IMR-90 (cell line): ENCODE measurements around the gene SNRNP200. TPM values are rescaled to one million over a fixed set of nuclear protein-coding genes. Genes with fewer than 3 reads are reported as not detected.

Experiments
- ATAC-seq: fragments of 200-7000 bp; cut with Tn5 transposase; 2 replicates; pipeline ENCODE4 v1.9.1; 2020; ENCODE audit warnings: low read depth, mild to moderate bottlenecking, moderate library complexity
- BruUV-seq: library from RNA; stranded (reverse); fragments of 400-500 nt; replicated peaks from 2 replicates; lab custom pipeline; 2021; lab: Mats Ljungman, UMichigan
- CTCF ChIA-PET: fragments of 300-600 bp; formaldehyde crosslinking; extraction: SDS; loops from one replicate; lab custom pipeline; 2021; ENCODE audit warnings: antibody characterized with exemption; lab: Yijun Ruan, JAX
- POLR2A ChIA-PET: fragments of 300-600 bp; sonication (Branson Sonifier 250); formaldehyde crosslinking; loops from one replicate; lab custom pipeline; 2022; ENCODE audit warnings: antibody characterized with exemption; ENCODE audit not compliant: unreplicated experiment; lab: Charles Lee
- DNase-seq: peaks from one replicate; pipeline ENCODE4 v3.0.0; 2013
- H2AFZ ChIP-seq: replicated peaks from 2 replicates; pipeline ENCODE3; 2013; ENCODE audit warnings: low read length, mild to moderate bottlenecking; ENCODE audit not compliant: poor library complexity
- H2AK5ac ChIP-seq: 2 replicates; pipeline ENCODE4 v1.6.1; 2013; ENCODE audit warnings: low read depth, low read length, inconsistent platforms
- H2AK9ac ChIP-seq: replicated peaks from 2 replicates; pipeline ENCODE3; 2013; ENCODE audit warnings: mild to moderate bottlenecking, low read depth, low read length, moderate library complexity; ENCODE audit not compliant: poor library complexity
- H2BK120ac ChIP-seq: 2 replicates; pipeline ENCODE4 v1.6.1; 2013; ENCODE audit warnings: low read depth, low read length, inconsistent platforms
- H2BK15ac ChIP-seq: 3 replicates; pipeline ENCODE4 v1.6.1; 2013; ENCODE audit warnings: low read depth, low read length, inconsistent platforms
- H2BK20ac ChIP-seq: 2 replicates; pipeline ENCODE4 v1.6.1; 2013; ENCODE audit warnings: low read depth, mild to moderate bottlenecking, inconsistent platforms, low read length, moderate library complexity
- H2BK5ac ChIP-seq: 2 replicates; pipeline ENCODE4 v1.6.1; 2013; ENCODE audit warnings: mild to moderate bottlenecking, low read depth, low read length, inconsistent platforms; ENCODE audit not compliant: poor library complexity, severe bottlenecking
- H3K14ac ChIP-seq: replicated peaks from 2 replicates; pipeline ENCODE4 v1.6.1; 2013; ENCODE audit warnings: low read depth, low read length, inconsistent platforms
- H3K18ac ChIP-seq: 2 replicates; pipeline ENCODE4 v1.6.1; 2013; ENCODE audit warnings: low read depth, low read length, control low read depth
- H3K23ac ChIP-seq: 2 replicates; pipeline ENCODE4 v1.6.1; 2013; ENCODE audit warnings: low read depth, low read length, inconsistent platforms
- H3K27ac ChIP-seq: 2 replicates; pipeline ENCODE4 v1.5.1; 2013; ENCODE audit warnings: mild to moderate bottlenecking, control low read depth, low read length; ENCODE audit not compliant: insufficient read depth
- H3K27me3 ChIP-seq: 2 replicates; pipeline ENCODE4 v1.6.1; 2013; ENCODE audit warnings: low read length; ENCODE audit not compliant: control insufficient read depth, insufficient read depth
- H3K36me3 ChIP-seq: 2 replicates; pipeline ENCODE4 v1.6.1; 2013; ENCODE audit warnings: low read length, mixed read lengths; ENCODE audit not compliant: control insufficient read depth, insufficient read depth
- H3K4ac ChIP-seq: 2 replicates; pipeline ENCODE4 v1.6.1; 2013; ENCODE audit warnings: low read depth, low read length, inconsistent platforms
- H3K4me1 ChIP-seq: 2 replicates; pipeline ENCODE4 v1.6.1; 2013; ENCODE audit warnings: low read length, mixed read lengths; ENCODE audit not compliant: control insufficient read depth, insufficient read depth
- H3K4me2 ChIP-seq: 2 replicates; pipeline ENCODE4 v1.6.1; 2013; ENCODE audit warnings: low read depth, mild to moderate bottlenecking, control low read depth, low read length, moderate library complexity
- H3K4me3 ChIP-seq: 2 replicates; pipeline ENCODE4 v1.5.1; 2013; ENCODE audit warnings: low read depth, mild to moderate bottlenecking, control low read depth, low read length, moderate library complexity; ENCODE audit not compliant: insufficient read depth
- H3K56ac ChIP-seq: 2 replicates; pipeline ENCODE4 v1.6.1; 2013; ENCODE audit warnings: low read length, inconsistent platforms; ENCODE audit not compliant: insufficient read depth; ENCODE audit errors: extremely low read depth
- H3K79me1 ChIP-seq, 2 experiments: 2 replicates each; pipeline ENCODE4 v1.6.1; 2013; ENCODE audit warnings: low read length in 2 of 2, inconsistent platforms in 1 of 2, low read depth in 1 of 2
- H3K9ac ChIP-seq: 2 replicates; pipeline ENCODE4 v1.6.1; 2013; ENCODE audit warnings: low read depth, low read length, control low read depth
- H3K9me1 ChIP-seq: 2 replicates; pipeline ENCODE4 v1.6.1; 2013; ENCODE audit warnings: low read length, inconsistent platforms; ENCODE audit not compliant: insufficient read depth
- H3K9me3 ChIP-seq: 2 replicates; pipeline ENCODE4 v1.6.1; 2013; ENCODE audit warnings: low read length; ENCODE audit not compliant: control insufficient read depth, insufficient read depth
- H4K20me1 ChIP-seq: 2 replicates; pipeline ENCODE4 v1.6.1; 2013; ENCODE audit warnings: low read length, inconsistent platforms; ENCODE audit not compliant: insufficient read depth
- H4K5ac ChIP-seq: 2 replicates; pipeline ENCODE4 v1.6.1; 2013; ENCODE audit warnings: mild to moderate bottlenecking, low read depth, low read length, control low read depth
- H4K8ac ChIP-seq, 2 experiments: 2 replicates each; pipeline ENCODE4 v1.6.1; 2013; ENCODE audit warnings: low read depth in 2 of 2, low read length in 2 of 2, control low read depth in 1 of 2, inconsistent platforms in 1 of 2
- H4K91ac ChIP-seq: 2 replicates; pipeline ENCODE4 v1.6.1; 2013; ENCODE audit warnings: low read depth, low read length, inconsistent platforms; ENCODE audit not compliant: insufficient read depth
- BHLHE40 ChIP-seq: fragments of 150-350 bp; IDR thresholded peaks from 2 replicates; pipeline ENCODE4 v1.6.1; 2016; ENCODE audit warnings: mild to moderate bottlenecking, low read depth, low read length
- CEBPB ChIP-seq: IDR thresholded peaks from 2 replicates; pipeline ENCODE4 v1.6.1; 2012; ENCODE audit warnings: low read depth, low read length, improper control_type of control experiment
- FOS ChIP-seq: fragments of 150-350 bp; IDR thresholded peaks from 2 replicates; pipeline ENCODE4 v1.6.1; 2016; ENCODE audit warnings: low read depth, low read length
- MAFK ChIP-seq: IDR thresholded peaks from 2 replicates; pipeline ENCODE4 v1.6.1; 2012; ENCODE audit warnings: low read depth, low read length, improper control_type of control experiment
- MAZ ChIP-seq: IDR thresholded peaks from 2 replicates; pipeline ENCODE4 v1.6.1; 2012; ENCODE audit warnings: low read depth, mild to moderate bottlenecking, low read length, improper control_type of control experiment, moderate library complexity, borderline replicate concordance
- NFE2L2 ChIP-seq: fragments of 150-350 bp; IDR thresholded peaks from 2 replicates; pipeline ENCODE4 v1.6.1; 2016; ENCODE audit warnings: low read depth, mild to moderate bottlenecking, low read length
- RFX5 ChIP-seq: IDR thresholded peaks from 2 replicates; pipeline ENCODE4 v1.8.0; 2012; ENCODE audit warnings: low read depth, mild to moderate bottlenecking, low read length, moderate library complexity
- SMC3 ChIP-seq: fragments of 150-350 bp; IDR thresholded peaks from 2 replicates; pipeline ENCODE4 v1.6.1; 2016; ENCODE audit warnings: low read depth, mild to moderate bottlenecking, antibody characterized with exemption, low read length, moderate library complexity
- WGBS, 2 experiments: methylation state at CpG; one replicate each; pipeline versions ENCODE4 v1.1.5 to v1.1.7; 2013; ENCODE audit warnings: missing lambda C conversion rate in 2 of 2; ENCODE audit not compliant: insufficient read length in 1 of 2; ENCODE audit errors: extremely low coverage in 2 of 2; 5-methylcytosine and 5-hydroxymethylcytosine counted together
- dilution Hi-C: fragments of 300-500 bp; cut with HindIII; formaldehyde crosslinking; loops from one replicate; pipeline ENCODE4 v1.14.3; 2018; ENCODE audit warnings: low sequenced_read_pairs; ENCODE audit not compliant: unreplicated experiment
- in situ Hi-C: fragments of 300-500 bp; cut with MboI; formaldehyde crosslinking; loops from 3 replicates; pipeline ENCODE4 v1.14.3; 2019; ENCODE audit warnings: low sequenced_read_pairs, inconsistent platforms, mixed read lengths
- intact Hi-C: fragments of 100-400 bp; cut with micrococcal nuclease; formaldehyde crosslinking; loops from 2 replicates; pipeline ENCODE4 v1.10.0; 2022
- polyA plus RNA-seq, 3 experiments: library from polyadenylated mRNA; depleted of rRNA; stranded (reverse); fragments of >200 nt; gene quantifications; 2 replicates each; pipeline ENCODE4 v1.2.3, GENCODE V29; 2012; ENCODE audit warnings: low replicate concordance in 1 of 3
- total RNA-seq: library from RNA; depleted of rRNA; stranded (reverse); fragments of >200 nt; gene quantifications from 2 replicates; pipeline ENCODE4 v1.2.3, GENCODE V29; 2012
- TF ChIP-seq, protein P1 (sequence below): fragments of 150-350 bp; IDR thresholded peaks from 2 replicates; pipeline ENCODE4 v1.6.1; 2017; ENCODE audit warnings: mild to moderate bottlenecking, antibody characterized with exemption, low read length, low read depth
- TF ChIP-seq, protein P2 (sequence below): conservative IDR thresholded peaks from 2 replicates; pipeline ENCODE4 v1.5.1; 2012; ENCODE audit warnings: mild to moderate bottlenecking, low read depth, low read length, improper control_type of control experiment

The SNRNP200 gene
- total and polyA plus RNA-seq, 2 of the 4 experiments (the other 2 are of a cell fraction) = 44.1 to 108 TPM

DNA sequence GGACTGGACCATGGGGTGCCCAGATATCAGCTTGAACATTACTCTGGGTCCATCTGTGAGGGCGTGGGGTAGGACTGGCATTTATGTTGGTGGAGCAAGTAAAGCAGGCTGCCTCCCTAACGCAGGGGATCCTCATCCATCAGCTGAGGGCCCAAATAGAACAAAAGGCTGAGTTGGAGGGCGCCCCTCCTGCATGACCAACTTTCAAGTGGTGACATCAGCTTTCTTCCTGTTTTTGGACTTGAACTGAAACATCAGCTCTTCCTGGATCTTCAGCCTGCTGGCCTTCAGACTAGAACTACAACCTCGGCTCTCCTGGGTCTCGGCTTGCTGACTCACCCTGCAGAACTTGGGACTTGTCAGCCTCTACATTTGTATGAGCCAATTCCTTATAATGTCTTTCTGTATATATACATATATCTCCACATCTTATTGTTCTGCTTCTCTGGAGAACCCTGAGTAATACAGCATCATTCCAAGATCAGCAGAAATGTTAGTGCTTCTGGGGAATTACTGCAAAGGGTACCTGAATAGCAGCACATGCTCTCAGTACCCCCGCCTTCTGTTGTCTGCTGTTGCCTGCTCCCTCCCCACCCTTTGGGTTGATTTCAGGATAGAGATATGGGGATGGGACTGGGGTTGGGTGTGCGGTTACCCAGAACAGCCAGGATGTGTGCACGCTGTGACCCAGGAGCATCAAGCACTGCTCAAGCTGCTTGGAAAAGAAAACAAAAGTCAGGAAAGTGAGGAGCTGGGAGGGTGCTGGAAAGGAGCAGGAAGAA lies 59.5 kb downstream of the SNRNP200 start (continued):
- TF ChIP-seq, protein P1, sequence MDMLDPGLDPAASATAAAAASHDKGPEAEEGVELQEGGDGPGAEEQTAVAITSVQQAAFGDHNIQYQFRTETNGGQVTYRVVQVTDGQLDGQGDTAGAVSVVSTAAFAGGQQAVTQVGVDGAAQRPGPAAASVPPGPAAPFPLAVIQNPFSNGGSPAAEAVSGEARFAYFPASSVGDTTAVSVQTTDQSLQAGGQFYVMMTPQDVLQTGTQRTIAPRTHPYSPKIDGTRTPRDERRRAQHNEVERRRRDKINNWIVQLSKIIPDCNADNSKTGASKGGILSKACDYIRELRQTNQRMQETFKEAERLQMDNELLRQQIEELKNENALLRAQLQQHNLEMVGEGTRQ = no peak

DNA sequence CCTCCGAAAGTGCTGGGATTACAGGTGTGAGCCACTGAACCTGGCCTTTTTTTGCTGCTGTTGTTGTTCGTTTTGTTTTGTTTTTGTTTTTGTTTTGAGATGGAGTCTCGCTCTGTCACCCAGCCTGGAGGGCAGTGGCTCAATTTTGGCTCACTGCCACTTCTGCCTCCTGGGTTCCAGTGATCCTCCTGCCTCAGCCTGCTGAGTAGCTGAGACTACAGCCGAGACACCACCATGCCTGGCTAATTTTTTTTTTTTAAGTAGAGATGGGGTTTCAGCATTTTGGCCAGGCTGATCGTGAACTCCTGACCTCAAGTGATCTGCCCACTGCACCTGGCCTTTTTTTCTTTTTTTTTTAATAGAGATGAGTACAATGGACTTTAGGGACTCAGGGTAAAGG lies 61.5 kb downstream of the SNRNP200 start:
- Histone ChIP-seq H2AFZ (no peak overlapping the region), H2AK5ac (no peak overlapping the region), H3K56ac (no peak overlapping the region), H3K9me1 (peaks cover 14% of the 10 kb centered on the region; the same call in 1 of the 2 replicates), H2AK9ac (no peak overlapping the region), H3K27ac (no peak overlapping the region), H3K4me3 (no peak overlapping the region), H3K18ac (no peak overlapping the region), H3K9ac (no peak overlapping the region), H3K23ac (no peak overlapping the region), H2BK120ac (no peak overlapping the region), H3K14ac (no peak overlapping the region), H3K4me2 (no peak overlapping the region), H4K91ac (no peak overlapping the region), H3K9me3 (peaks cover 2% of the 10 kb centered on the region; the same call in 1 of the 2 replicates), H4K20me1 (no peaks in the 10 kb centered on the region), H2BK15ac (no peak overlapping the region), H4K8ac (no peak overlapping the region), H3K4ac (no peak overlapping the region), H2BK20ac (no peak overlapping the region), H4K5ac (no peak overlapping the region), H3K27me3 (no peaks in the 10 kb centered on the region), H3K4me1 (peaks cover 3% of the 10 kb centered on the region; the same call in 1 of the 2 replicates), H3K36me3 (peaks cover 4% of the 10 kb centered on the region), H3K79me1 (peaks cover 0 to 4% of the 10 kb centered on the region in 2 experiments; a peak in 1 of 4 replicates), H2BK5ac (no peak overlapping the region)
- intact Hi-C loops = no loop called here
- WGBS, 2 experiments = no CpG with 5 or more reads among the region's 5 CpGs
- dilution Hi-C loops = no loop called here
- no TSS peak for BruUV-seq
- no peak for ATAC-seq
- TF ChIP-seq RFX5 = no peak
- TF ChIP-seq FOS = no peak
- TF ChIP-seq NFE2L2 = no peak
- no peak for TF ChIP-seq SMC3
- no peak for TF ChIP-seq MAZ
- no peak for TF ChIP-seq BHLHE40
- TF ChIP-seq, protein P2, sequence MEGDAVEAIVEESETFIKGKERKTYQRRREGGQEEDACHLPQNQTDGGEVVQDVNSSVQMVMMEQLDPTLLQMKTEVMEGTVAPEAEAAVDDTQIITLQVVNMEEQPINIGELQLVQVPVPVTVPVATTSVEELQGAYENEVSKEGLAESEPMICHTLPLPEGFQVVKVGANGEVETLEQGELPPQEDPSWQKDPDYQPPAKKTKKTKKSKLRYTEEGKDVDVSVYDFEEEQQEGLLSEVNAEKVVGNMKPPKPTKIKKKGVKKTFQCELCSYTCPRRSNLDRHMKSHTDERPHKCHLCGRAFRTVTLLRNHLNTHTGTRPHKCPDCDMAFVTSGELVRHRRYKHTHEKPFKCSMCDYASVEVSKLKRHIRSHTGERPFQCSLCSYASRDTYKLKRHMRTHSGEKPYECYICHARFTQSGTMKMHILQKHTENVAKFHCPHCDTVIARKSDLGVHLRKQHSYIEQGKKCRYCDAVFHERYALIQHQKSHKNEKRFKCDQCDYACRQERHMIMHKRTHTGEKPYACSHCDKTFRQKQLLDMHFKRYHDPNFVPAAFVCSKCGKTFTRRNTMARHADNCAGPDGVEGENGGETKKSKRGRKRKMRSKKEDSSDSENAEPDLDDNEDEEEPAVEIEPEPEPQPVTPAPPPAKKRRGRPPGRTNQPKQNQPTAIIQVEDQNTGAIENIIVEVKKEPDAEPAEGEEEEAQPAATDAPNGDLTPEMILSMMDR = no peak
- no peak for TF ChIP-seq MAFK
- TF ChIP-seq CEBPB = no peak
- in situ Hi-C loops = no loop called here
- ChIA-PET CTCF (no interaction called here), POLR2A (no interaction called here)
- no peak for DNase-seq
